Measurements from ENCODE around the gene AFF4.
"Not testable (repeated sequence)": the region's sequence is repeated elsewhere in the genome, so short reads cannot be mapped to it uniquely, and the experiment has no call there.

The AFF4 gene

GRCh38 chr5:132865668-132866341 lies 97.6 kb downstream of the AFF4 start:
- Histone ChIP-seq H3K36me3 (ENCODE audit: low read depth) (peaks cover 35% of the 10 kb centered on the region), H3K27ac (ENCODE audit: poor library complexity, severe bottlenecking) (peak overlapping the region; percentile 19)

GRCh38 chr5:132860742-132861141 lies 102.7 kb downstream of the AFF4 start:
- H3K4me3 ChIP-seq (ENCODE audit: severe bottlenecking) = no peak overlapping the region
- DNase-seq (ENCODE audit: low spot score) = no peak
- TF ChIP-seq CTCF (IDR thresholded peaks at IDR 0.05; ENCODE audit: poor library complexity, severe bottlenecking) = no peak
- no peaks in the 10 kb centered on the region for H3K9me3 ChIP-seq (ENCODE audit: severe bottlenecking)
- H3K36me3 ChIP-seq (ENCODE audit: low read depth) = no peaks in the 10 kb centered on the region
- no peak overlapping the region for H3K27ac ChIP-seq (ENCODE audit: poor library complexity, severe bottlenecking)
- no peaks in the 10 kb centered on the region for H3K27me3 ChIP-seq (ENCODE audit: insufficient read depth, poor library complexity, severe bottlenecking)
- H3K4me1 ChIP-seq (ENCODE audit: insufficient read depth, poor library complexity, severe bottlenecking) = no peaks in the 10 kb centered on the region
- ATAC-seq (ENCODE audit: low read depth) = no peak

More at GRCh38 chr5:132865668-132866341, 97.6 kb downstream of the AFF4 start:
- no peak for TF ChIP-seq CTCF (IDR thresholded peaks at IDR 0.05; ENCODE audit: poor library complexity, severe bottlenecking)
- ATAC-seq (ENCODE audit: low read depth) (no peak; the same call in 2 of the 3 replicates), DNase-seq (ENCODE audit: low spot score) (no peak)
- Histone ChIP-seq H3K4me1 (ENCODE audit: insufficient read depth, poor library complexity, severe bottlenecking) (peaks cover 3% of the 10 kb centered on the region), H3K27me3 (ENCODE audit: insufficient read depth, poor library complexity, severe bottlenecking) (no peaks in the 10 kb centered on the region), H3K4me3 (ENCODE audit: severe bottlenecking) (peak overlapping the region; percentile 70), H3K9me3 (ENCODE audit: severe bottlenecking) (no peaks in the 10 kb centered on the region)

GRCh38 chr5:132859889-132860437 lies 103.5 kb downstream of the AFF4 start:
- TF ChIP-seq CTCF (IDR thresholded peaks at IDR 0.05; ENCODE audit: poor library complexity, severe bottlenecking) = no peak
- Histone ChIP-seq H3K9me3 (ENCODE audit: severe bottlenecking) (no peaks in the 10 kb centered on the region), H3K36me3 (ENCODE audit: low read depth) (no peaks in the 10 kb centered on the region)

GRCh38 chr5:132856011-132856410 lies 107.4 kb downstream of the AFF4 start:
- no peak for TF ChIP-seq CTCF (IDR thresholded peaks at IDR 0.05; ENCODE audit: poor library complexity, severe bottlenecking)
- H3K4me1 ChIP-seq (ENCODE audit: insufficient read depth, poor library complexity, severe bottlenecking) = no peaks in the 10 kb centered on the region
- H3K27me3 ChIP-seq (ENCODE audit: insufficient read depth, poor library complexity, severe bottlenecking) = no peaks in the 10 kb centered on the region
- ATAC-seq (ENCODE audit: low read depth) (no peak), DNase-seq (ENCODE audit: low spot score) (no peak)
- no peaks in the 10 kb centered on the region for H3K36me3 ChIP-seq (ENCODE audit: low read depth)
- H3K27ac ChIP-seq (ENCODE audit: poor library complexity, severe bottlenecking) = no peak overlapping the region
- no peaks in the 10 kb centered on the region for H3K9me3 ChIP-seq (ENCODE audit: severe bottlenecking)
- no peak overlapping the region for H3K4me3 ChIP-seq (ENCODE audit: severe bottlenecking)

More at GRCh38 chr5:132859889-132860437, 103.5 kb downstream of the AFF4 start:
- Histone ChIP-seq H3K4me1 (ENCODE audit: insufficient read depth, poor library complexity, severe bottlenecking) (no peaks in the 10 kb centered on the region), H3K27me3 (ENCODE audit: insufficient read depth, poor library complexity, severe bottlenecking) (no peaks in the 10 kb centered on the region), H3K4me3 (ENCODE audit: severe bottlenecking) (no peak overlapping the region), H3K27ac (ENCODE audit: poor library complexity, severe bottlenecking) (no peak overlapping the region)
- DNase-seq (ENCODE audit: low spot score) (no peak), ATAC-seq (ENCODE audit: low read depth) (no peak; the same call in 2 of the 3 replicates)

- H3K4me3 ChIP-seq (ENCODE audit: severe bottlenecking); H3K4me1 ChIP-seq (ENCODE audit: insufficient read depth, poor library complexity, severe bottlenecking); H3K36me3 ChIP-seq (ENCODE audit: low read depth); H3K27ac ChIP-seq (ENCODE audit: poor library complexity, severe bottlenecking); ATAC-seq (ENCODE audit: low read depth); DNase-seq (ENCODE audit: low spot score); H3K9me3 ChIP-seq (ENCODE audit: severe bottlenecking); H3K27me3 ChIP-seq (ENCODE audit: insufficient read depth, poor library complexity, severe bottlenecking): not testable (repeated sequence)
Measured at GRCh38 chr5:132854992-132855391, 108.4 kb downstream of the AFF4 start.
